ENCODE results near the gene TYW1.
A peak's percentile ranks its signal among the peaks of the same experiment; 100 is the strongest.
"Not testable (repeated sequence)": the region's sequence is repeated elsewhere in the genome, so short reads cannot be mapped to it uniquely, and the experiment has no call there.

TYW1 gene, protein sequence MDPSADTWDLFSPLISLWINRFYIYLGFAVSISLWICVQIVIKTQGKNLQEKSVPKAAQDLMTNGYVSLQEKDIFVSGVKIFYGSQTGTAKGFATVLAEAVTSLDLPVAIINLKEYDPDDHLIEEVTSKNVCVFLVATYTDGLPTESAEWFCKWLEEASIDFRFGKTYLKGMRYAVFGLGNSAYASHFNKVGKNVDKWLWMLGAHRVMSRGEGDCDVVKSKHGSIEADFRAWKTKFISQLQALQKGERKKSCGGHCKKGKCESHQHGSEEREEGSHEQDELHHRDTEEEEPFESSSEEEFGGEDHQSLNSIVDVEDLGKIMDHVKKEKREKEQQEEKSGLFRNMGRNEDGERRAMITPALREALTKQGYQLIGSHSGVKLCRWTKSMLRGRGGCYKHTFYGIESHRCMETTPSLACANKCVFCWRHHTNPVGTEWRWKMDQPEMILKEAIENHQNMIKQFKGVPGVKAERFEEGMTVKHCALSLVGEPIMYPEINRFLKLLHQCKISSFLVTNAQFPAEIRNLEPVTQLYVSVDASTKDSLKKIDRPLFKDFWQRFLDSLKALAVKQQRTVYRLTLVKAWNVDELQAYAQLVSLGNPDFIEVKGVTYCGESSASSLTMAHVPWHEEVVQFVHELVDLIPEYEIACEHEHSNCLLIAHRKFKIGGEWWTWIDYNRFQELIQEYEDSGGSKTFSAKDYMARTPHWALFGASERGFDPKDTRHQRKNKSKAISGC

DNA sequence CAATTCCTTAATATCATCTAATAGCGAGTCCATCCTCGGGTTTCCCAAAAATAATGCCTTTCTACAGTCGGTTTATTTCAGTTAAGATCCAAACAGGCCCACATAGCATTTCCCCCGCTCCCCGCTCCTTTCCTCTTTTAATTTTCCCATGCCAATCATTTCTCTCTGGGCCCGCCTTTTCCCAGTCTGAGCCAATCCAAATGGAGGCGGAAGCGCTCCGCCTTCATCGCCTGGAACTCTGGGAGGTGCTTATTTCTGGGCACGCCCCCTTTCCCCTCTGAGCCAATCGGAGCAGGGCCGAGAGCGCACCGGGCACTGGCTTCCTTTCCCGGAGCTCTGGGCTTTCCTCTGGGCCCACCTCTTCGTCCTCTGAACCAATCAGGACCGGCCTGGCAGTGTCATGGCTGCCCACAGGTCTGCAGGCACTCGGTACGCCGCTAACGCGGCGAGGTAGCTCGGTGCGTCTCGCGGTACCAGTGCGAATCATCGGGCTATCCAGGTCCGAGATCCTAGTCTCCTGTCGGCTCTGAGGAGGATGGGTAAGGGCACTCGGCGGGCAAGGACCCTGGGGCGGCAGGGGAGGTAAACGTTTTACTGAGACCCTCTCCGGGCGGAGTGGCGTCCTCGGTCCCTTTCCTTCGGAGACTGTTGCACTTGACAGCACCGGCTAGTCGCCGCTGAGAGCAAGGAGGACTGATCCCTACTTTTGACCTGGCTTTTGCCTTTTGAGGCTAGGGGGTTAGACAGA, at the start of gene TYW1:
Gene TYW1 (plus strand): TSS at position 390 of the 748 bp plus-strand sequence. CDS start 146 bp downstream, at position 536.
- DNase-seq, result peak; percentile 97

DNA sequence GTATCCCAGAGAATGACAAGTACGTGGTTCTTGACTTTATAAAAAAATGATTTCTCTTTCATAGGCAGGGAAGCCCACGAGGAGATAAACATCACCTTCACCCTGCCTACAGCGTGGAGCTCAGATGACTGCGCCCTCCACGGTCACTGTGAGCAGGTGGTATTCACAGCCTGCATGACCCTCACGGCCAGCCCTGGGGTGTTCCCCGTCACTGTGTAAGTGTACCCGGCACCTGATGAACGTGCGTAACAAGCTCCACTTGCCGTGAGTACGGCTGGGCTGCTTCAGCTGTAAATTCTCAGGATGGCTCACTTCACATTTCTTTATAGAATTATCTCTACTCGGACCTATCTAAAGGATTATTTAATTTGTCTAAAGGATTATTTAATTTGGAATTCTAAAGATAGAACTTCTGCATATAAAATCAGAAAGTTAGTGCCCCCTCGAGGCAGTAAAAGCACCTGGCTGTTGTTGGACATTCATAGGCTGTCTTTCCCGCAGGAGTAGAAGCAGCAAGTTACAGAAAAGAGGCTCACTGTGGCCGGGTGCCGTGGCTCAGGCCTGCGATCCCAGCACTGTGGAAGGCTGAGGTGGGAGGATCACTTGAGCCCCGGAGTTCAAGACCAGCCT, 48.0 kb upstream of the TYW1 start:
- DNase-seq, result no peak

DNA sequence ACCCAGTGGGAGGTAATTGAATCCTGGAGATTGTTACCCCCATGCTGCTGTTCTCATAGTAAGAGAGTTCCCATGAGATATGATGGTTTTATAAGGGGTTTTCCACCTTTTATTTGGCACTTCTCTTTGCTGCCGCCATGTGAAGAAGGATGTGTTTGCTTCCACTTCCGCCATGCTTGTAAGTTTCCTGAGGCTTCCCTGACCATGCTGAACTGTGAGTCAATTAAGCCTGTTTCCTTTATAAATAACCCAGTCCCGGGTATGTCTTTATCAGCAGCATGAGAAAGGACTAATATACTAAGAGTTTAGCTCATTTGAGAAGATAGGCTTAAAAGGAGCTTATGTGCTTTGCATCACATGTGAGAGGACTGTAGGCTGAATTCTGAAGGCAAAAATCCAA, 46.3 kb upstream of the TYW1 start:
- no peak for DNase-seq

DNA sequence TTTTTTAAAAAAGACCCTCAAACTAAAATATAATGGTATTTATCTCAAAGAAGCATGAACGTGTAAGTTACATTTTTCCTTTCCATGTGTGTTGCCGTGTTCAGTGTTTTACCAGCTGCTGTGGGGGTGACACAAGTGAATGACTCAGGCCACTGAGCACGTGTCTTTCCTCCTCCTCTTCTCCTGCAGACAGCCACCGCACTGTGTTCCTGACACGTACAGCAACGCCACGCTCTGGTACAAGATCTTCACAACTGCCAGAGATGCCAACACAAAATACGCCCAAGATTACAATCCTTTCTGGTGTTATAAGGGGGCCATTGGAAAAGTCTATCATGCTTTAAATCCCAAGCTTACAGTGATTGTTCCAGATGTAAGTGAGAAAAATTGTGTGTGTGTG, 45.9 kb upstream of the TYW1 start:
- no peak for DNase-seq

DNA sequence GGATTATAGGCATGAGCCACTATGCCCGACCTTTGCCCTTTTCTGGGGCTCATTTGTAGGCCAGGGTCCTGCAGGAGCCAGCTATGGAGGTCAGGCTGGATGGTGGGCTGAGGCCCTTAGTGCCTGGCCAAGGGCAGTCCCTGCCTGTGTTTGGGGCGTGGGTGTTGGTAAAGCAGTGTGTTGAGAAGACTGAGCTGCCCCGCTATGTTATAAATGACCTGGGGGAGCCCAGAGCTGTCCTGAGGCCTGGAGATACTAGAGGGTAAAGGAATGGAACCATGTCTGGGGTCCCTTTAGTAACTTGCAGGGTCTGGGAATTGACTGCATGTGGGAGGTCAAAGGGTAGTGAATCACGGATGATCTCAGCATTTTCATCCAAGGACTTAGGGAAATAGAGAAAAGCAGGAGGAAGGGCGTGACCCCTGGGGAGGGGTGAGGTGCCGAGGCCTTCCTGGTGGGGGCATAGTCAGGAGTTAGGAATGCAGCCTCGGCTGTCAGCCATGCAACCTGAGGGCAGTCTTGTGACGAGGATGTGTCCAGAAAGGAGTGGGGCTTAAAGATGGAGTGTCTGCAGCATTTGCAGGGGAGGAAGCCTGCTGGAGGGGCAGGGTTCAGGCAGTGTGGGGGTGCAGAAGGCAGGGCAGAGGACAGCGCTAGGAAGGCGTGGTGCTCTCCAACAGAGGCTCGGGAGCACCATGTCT, 44.1 kb upstream of the TYW1 start:
- no peak for DNase-seq

DNA sequence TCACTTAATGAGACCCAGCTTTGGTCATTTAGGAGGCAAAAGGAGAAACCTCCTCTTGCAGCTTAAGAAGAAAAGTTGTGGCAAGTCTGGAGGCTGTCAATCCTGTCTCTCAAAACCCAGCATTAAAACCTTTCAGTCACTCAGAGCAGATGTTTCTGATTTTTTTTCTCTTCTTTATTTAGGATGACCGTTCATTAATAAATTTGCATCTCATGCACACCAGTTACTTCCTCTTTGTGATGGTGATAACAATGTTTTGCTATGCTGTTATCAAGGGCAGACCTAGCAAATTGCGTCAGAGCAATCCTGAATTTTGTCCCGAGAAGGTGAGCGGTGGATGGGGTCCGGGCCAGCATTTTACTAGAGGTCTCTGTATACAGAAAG, 43.6 kb upstream of the TYW1 start:
- no peak for DNase-seq

DNA sequence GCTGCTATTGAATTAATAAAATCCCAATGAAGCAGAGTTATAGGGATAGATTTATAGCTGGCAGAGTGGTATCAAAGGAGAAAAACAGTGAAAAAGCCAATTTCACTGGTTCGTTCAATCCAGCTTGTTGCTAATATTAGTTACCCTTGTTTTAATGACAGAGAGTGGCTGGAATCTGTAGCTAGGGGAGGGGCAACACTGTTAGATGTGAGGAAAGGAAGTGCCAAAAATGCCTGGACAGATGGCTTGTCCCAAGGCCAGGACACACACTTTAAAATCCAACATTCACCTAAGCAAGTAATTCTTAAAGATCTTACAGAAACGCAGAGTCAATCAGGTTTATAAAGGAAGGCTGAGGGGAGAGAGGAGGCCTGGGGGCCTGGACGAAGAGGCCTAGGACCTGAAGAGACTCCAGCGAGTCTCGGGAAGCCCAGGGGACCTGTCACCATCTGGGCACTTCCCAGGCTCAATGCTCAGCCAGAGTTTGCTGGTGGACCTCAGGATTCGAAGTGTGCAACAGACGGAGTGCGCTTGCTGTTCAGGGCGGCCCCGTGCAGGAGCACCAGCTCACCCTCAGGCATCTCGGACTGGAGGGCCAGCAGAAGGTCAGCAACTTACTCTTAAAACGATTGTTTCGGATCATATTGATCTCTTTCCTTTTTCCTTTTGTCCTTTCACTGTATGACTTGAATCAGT, 38.9 kb upstream of the TYW1 start:
- DNase-seq, result no peak

DNA sequence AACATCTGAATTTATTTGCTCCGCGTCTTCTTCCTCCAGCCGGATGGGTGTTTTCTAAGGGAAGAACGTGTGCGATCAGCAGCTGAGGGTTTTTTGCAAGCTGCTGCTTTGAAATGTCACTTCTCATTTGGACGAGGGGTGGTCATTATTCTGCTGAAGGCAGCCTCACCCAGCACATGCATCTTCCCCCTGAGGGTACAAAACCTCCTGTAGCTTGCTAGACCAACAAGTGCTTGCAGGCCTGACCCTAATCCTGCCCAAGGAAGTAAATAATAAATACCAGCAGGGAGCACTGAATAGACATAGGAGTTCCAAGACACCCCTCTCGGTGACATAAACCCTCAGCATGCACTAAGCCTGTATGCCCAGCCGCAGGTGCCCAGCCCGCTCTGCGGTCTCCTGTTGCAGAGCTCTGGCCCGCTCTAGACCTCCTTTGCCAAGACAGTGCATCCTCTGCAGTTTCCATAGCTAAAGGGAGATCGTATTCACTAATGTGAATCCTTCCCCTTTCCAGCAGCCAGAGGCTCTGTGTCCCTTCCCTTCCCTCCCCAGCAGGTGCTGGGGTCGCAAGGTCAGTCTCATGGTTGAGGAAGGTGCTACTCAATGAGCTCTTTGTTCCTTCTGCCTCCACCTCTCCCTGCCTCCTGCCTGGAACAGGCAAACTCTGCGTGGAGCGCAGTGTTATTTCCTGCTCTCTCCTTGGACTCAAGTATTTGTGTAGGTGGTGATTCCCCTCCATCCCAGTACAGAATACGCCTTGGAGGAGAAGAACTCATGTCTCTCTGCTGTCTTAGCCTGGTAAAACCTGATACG, 37.9 kb upstream of the TYW1 start:
- no peak for DNase-seq

DNA sequence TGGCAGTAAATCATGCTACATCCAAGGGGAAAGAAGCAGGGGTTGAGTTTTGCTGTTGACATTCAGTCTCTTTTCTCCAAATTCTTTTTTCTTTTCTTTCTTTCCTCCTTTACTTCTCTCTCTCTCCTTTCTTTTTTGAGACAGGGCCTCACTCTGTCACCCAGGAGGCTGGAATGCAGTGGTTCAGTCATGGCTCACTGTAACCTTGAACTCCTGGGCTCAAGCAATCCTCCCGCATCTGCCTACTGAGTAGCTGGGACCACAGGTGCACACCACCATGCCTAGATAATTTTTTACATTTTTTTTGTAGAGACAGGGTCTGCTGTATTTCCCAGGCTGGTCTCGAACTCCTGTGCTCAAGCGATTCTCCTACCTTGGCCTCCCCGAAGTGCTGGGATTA, 36.4 kb upstream of the TYW1 start:
- no peak for DNase-seq

DNA sequence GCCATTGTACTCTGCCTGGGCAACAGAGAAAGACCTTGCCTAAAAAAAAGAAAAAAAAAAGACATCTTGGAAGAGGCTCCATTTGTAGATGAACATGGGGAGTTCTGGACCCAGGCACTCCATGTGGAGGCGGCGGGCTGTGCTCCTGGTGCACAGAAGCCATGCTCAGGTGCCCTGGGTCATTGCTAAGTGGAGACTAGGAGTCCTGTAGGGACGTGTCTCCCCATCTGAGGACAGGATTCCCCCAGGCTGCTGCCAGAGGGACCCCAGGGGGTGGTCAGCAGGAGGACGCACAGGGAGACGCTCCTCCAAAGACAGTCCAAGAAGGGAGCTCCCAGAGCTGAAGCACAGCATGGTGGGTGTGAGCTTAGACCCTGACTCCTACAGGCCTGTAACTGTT, 35.5 kb upstream of the TYW1 start:
- no peak for DNase-seq

DNA sequence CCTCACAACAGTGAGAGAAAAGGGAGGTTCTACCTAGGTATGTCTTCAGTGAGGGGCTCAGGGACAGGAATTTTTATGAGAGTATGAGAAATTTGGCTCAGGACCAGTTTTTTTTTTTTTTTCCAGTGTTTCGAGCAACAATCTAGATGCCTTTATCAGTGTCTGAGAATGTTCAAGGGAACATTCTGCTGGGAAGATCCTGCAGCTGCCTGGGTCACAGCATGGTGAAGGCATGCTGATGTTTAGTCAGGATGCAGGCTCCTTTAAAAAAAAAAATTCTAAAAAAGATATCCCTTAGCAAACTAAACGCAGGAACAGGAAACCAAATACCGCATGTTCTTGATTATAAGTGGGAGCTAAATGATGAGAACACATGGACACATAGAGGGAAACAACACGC, 32.2 kb upstream of the TYW1 start:
- DNase-seq, result no peak

DNA sequence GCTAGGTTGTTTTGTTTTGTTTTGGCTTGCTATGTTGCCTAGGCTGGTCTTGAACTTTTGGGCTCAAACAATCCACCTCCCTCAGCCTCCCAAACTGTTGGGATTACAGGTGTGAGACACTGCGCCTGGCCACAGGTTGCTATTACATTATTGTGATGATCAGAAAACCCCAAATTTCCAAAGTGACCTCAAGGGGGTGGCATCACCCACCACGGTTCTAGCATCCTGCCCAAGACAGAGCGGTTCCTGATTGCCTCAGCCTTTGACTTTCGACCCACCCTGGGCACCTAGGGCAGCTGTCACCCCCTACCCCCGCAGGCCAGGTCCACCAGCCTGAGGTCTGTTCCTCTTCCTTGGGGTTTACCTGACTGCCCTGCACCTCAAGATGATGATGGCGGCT, 29.6 kb upstream of the TYW1 start:
- no peak for DNase-seq

DNA sequence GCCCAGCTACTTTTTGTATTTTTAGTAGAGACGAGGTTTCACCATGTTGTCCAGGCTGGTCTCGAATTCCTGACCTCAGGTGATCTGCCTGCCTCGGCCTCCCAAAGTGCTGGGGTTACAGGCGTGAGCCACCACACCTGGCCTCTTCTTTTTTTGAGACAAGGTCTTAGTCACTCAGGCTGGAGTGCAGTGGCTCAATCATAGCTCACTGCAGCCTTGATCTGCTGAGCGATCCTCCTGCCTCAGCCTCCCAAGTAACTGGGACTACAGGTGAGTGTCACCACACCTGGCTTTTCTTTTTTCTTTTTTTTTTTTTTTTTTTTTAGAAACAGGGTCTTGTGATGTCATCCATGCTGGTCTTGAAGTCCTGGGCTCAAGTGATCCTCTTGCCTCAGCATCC, 27.6 kb upstream of the TYW1 start:
- not testable (repeated sequence) for DNase-seq

DNA sequence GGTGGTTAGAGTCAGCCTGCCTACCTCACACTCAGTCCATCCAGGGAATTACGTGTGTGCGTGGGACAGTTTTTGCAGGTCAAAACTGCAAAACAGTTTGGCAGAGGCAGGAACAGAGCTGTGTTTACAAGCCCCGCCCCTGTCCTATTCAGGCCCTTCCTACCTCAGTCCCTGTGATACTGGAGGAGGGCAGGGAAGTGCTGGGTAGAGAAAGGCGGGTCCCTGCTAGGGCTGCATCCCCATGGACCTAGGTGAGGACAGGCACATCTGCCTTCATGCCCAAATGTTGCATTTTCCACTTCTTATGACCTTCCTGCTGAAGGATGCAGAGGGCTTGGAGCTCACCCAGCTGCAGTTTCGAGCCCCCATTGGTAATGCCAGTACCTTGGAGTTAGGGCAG, 26.3 kb upstream of the TYW1 start:
- no peak for DNase-seq

DNA sequence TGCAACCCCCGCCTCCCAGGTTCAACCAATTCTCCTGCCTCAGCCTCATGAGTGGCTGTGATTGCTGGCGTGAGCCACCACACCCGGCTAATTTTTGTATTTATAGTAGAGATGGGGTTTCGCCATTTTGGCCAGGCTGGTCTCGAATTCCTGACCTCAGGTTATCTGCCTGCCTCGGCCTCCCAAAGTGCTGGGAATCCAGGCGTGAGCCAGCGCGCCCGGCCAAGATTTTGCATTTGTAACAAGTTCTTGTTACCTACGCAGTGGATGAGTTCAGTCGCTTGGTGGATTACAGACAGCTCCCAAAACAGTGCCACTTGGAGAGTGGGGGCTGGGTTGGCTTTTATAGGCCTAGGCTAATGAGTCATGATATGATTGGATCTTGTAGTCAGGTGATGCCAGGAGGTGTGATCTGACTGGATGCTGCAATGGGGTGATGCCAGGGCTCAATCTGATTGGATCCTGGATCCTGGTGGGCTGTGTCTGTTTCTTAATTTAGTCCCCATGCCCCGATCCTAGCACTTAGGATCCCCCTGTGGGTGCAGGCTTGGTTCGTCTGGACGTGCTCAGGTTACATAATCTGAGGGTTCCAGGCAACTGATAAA, 21.5 kb upstream of the TYW1 start:
- no peak for DNase-seq

DNA sequence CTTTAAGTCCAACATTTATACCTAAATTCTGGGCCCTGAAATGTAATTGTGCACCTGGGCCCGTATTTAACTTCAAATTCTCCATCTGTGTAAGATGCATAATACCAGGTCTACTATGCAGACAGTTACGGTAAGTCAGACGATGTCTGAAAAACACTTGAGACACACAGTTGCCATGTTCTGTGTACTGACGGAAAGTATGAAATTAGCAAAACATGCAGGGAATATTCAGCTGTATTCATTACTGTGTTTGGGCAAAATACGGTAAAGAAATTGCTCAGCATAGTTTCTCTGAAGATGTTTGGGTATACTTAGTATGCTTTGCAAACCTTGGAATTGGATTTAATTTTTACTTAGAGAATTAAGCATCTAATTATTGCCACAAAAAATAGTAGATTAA, 18.3 kb upstream of the TYW1 start:
- not testable (repeated sequence) for DNase-seq

DNA sequence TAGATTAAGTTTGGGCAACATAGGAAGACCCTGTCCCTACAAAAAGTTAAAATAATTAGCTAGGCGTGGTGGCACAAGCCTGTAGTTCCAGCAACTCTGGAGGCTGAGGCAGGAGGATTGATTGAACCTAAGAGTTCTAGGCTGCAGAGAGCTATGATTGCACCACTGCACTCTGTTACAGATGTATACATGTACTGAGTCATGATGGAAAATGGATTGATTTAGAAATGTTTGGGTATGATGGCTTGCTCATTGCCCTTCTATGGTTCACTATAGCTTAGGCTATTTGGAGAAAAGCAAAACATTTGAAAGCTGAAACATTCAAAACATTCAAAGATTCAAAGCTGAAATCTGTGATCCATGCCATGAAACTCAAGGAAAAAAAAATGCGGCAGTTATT, 17.6 kb upstream of the TYW1 start:
- not testable (repeated sequence) for DNase-seq

DNA sequence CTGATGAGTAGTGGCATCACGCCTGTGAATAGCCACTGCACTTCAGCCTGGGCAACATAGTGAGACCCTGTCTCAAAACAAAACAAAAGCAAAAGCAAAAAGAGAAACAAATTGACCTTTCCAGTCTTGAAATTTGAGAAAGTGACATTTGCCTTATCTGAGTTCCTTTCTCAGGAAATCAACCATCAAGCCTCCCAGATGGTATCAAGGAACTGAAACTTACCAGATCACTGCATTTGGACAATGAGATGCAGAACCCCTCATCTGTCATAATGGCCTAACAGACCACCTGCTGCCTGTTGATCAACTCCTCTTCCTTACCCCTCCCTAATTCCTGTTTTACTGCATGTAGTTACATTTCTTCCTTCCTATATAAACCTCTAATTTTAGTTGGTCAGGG, 16.3 kb upstream of the TYW1 start:
- not testable (repeated sequence) for DNase-seq

DNA sequence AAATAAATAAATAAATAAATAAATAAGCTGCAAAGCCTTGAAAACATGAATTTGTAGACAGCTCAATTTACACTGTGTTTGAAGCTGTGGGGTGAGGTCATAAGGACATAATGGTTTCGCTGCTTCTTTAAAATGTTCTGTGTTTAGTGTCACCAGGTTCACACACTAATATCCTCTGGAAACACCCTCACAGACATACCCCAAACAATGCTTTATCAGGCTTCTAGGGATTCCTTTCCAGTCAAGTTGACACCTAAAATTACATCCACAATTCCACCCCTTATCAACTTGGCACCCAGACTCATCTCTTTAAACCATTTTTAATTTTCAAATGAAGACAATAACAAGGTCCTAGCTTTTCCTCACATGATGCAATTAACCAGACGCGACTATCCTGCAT, 7.1 kb upstream of the TYW1 start:
- not testable (repeated sequence) for DNase-seq

DNA sequence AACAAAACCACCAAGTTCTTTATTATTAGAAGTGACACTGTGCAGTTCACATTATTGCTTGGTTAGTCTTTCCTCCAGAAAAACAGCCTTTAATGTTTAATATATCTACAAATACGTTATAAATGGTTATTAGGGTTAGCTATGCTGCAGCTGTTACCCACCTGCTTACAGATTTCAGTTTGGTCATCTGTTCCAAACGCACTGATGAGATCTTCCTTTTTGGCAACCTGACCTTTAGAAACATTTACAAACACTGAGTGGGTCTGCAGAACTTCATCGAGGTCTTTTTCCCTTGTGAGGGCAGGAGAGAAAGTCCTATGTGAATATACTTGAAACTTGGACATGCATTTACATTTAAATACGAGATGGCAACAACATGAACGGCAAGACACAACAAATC, 2.6 kb upstream of the TYW1 start:
- not testable (repeated sequence) for DNase-seq

DNA sequence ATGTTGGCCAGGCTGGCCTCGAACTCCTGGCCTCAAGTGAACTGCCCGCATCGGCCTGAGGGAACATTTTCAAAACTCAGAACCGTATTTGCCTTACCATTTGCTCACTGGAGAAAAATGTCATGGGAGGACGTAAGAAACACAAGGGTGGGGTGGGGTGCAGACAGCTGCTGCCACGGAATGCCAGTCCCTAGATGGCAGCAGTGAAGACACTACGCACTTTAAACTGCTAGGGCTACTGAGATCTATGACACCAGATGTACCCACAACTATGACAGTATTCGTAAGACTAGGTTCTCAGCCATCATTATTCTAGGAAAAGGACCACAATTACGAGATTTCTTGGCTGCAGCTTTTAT, 2.0 kb upstream of the TYW1 start:
- DNase-seq, result not testable (repeated sequence)
